MG63 (cell line): ENCODE data around the gene PHF21A. TPM values are rescaled to one million over a fixed set of nuclear protein-coding genes. Genes with fewer than 3 reads are reported as not detected.
"Not testable (repeated sequence)": the region's sequence is repeated elsewhere in the genome, so short reads cannot be mapped to it uniquely, and the experiment has no call there.

Source experiments
- DNase-seq: peaks from one replicate; pipeline ENCODE4 v3.0.0-alpha.2; 2020
- H3K27me3 ChIP-seq: fragments of 250-450 bp; sonication (Bioruptor Pico); 2 replicates; pipeline ENCODE4 v1.5.1; 2020; ENCODE audit warnings: mild to moderate bottlenecking, moderate library complexity
- H3K36me3 ChIP-seq: fragments of 250-450 bp; sonication (Bioruptor Pico); 2 replicates; pipeline ENCODE4 v1.5.1; 2020; ENCODE audit warnings: mild to moderate bottlenecking, moderate library complexity
- H3K4me3 ChIP-seq: fragments of 250-450 bp; sonication (Bioruptor Pico); 2 replicates; pipeline ENCODE4 v1.5.1; 2020; ENCODE audit warnings: mild to moderate bottlenecking, moderate library complexity
- H3K9me3 ChIP-seq: fragments of 250-450 bp; sonication (Bioruptor Pico); 2 replicates; pipeline ENCODE4 v1.5.1; 2020; ENCODE audit warnings: mild to moderate bottlenecking, moderate library complexity
- total RNA-seq: library from RNA; depleted of rRNA; stranded (reverse); fragments of >200 nt; shearing (Covaris generic); gene quantifications from 2 replicates; pipeline ENCODE4 v1.2.3, GENCODE V29; 2014; ENCODE audit warnings: low replicate concordance

Gene PHF21A
- total RNA-seq, 1 experiment from 2014 or later: 2.0 TPM

DNA sequence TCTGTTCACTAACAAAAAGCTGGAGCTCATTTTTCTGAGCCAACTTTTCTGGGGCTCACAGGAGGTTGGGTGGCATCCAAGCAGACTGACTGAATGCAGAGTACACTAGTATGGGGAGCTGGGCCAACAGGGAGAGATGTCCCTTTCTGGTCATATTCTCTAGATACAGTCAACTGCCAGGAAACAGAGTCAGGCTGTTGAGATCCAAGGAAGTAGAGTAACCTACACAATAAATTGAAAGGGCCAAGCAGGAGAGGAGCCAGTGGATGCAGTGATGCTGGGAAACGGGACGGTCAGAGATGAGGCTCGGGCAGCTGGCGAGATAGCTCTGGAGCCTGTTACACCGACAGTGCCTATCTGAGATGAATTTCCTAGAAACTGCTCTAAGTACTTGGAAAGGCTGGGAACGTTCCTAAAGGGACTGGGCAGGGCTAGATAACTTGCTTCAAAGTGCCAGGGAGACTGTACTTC, 127.7 kb downstream of the PHF21A start:
- no peak overlapping the region for H3K4me3 ChIP-seq
- DNase-seq: peak; percentile 43
- H3K36me3 ChIP-seq: no peaks in the 10 kb centered on the region
- no peaks in the 10 kb centered on the region for H3K9me3 ChIP-seq
- no peaks in the 10 kb centered on the region for H3K27me3 ChIP-seq

DNA sequence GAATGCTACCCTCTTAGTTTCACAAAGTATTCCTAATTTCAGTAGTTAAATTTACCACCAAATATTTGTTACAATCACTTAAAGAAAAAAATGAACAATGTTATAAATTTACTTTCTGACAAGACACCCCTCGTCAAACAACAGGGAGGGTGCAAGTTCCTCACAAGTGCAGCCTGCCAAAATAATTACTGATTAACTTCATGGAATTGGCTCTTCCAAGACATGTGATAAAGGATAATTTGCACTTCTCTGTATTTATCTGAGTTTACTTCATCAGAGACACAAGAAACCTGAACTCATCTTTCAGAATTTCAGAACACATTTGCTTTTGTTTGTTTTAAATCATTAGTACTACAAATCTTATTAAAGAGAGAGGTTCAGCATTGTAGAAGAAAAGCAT, 132.3 kb downstream of the PHF21A start:
- no peaks in the 10 kb centered on the region for H3K27me3 ChIP-seq
- H3K36me3 ChIP-seq: no peaks in the 10 kb centered on the region
- no peaks in the 10 kb centered on the region for H3K9me3 ChIP-seq
- H3K4me3 ChIP-seq: no peak overlapping the region
- no peak for DNase-seq

DNA sequence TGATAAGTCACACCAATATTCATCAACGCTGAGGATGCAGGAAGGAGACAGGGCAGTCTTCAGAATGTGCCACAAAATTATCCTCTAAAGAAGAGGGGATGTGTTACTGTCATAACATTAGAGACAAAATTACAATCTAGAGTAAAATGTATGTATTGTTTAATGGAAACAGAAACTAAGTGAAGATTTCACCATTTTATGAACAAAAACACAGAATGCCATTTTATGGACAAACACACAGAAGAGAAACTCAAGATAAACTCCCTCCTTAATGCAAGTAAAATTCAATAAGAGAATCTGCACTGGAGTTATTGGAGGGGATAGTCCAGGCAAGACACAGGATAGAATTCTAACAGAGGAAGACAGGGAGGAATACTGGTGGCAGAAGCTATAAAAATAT, 136.0 kb downstream of the PHF21A start:
- Histone ChIP-seq H3K27me3 (no peaks in the 10 kb centered on the region), H3K4me3 (no peak overlapping the region), H3K36me3 (no peaks in the 10 kb centered on the region), H3K9me3 (no peaks in the 10 kb centered on the region)
- DNase-seq: no peak

DNA sequence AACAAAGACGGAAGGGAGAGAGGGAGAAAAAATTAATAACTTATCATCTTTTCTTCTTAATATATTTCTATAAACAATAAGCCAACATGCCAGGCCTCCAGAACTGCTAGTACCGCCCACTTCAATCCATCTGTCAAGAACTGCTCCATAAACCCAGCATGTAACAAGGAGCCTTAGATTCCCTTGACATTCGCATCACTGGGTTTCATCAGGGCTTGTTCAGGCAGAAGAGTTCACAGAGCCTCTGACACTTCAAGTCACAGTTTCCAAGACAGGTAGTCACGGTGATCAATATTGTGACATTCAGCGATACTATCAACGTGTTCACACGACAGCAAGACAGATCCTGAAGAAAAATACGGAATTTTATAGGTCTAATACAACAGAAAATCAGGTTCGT, 137.1 kb downstream of the PHF21A start:
- no peak for DNase-seq
- Histone ChIP-seq H3K9me3 (no peaks in the 10 kb centered on the region), H3K4me3 (no peak overlapping the region), H3K27me3 (no peaks in the 10 kb centered on the region), H3K36me3 (no peaks in the 10 kb centered on the region; the same call in 1 of the 2 replicates)

DNA sequence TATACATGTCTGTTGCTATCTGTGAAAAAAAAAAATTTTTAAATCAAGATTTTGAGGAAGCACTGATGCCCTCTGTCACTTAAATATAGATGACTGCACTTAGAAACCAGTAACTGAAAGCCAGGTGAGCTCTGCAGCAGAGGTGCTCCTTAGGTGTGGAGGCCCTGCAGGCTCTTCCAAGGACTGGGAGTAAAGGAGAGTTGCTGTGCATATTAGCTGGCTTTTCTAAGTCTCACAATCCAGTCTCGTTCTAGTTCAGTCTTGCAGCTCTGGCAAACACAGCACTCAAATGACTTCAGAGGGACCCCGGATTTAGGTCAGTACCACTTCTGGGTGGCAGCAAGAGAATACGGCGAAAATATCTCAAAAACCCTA, 137.8 kb downstream of the PHF21A start:
- H3K27me3 ChIP-seq: no peaks in the 10 kb centered on the region
- H3K36me3 ChIP-seq: peaks cover under 1% of the 10 kb centered on the region; the same call in 1 of the 2 replicates
- DNase-seq: no peak
- no peak overlapping the region for H3K4me3 ChIP-seq
- H3K9me3 ChIP-seq: no peaks in the 10 kb centered on the region

DNA sequence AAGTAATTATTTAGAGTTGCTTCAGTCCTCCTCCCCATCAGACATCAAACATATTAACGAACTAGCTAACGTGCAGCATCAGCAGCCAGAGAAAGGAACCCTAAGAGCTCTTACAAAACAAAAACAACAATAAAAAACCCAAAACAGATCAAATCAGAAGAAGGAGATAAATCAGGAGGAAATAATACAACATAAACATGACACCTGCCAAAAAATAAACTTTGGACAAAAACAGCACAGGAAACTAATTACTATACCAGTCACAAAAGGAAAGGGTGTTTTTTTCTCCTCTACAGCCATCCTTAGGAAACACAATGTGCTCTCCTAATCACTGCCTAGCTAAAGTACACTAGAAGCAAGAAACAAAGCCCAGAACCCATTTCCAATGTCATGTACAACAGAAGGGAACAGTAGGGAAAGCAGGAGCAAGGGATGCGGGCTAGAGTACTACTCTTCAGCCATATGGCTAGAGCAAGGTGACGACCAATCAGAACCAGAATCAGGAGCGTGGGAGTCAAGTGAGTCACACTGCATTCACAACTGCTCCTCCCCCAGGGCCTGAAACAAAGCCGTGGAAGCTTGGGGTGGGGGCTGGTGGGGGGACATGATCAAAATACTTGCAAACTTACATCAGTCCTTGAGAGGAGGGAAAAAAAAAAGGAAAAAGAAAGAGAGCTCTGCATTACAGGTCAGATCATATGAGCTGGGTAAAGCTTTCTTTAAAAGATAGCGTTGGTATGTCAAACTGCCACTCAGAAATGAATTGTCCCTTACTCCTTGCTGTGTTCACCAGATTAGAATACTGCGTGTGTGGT, 138.4 kb downstream of the PHF21A start:
- no peaks in the 10 kb centered on the region for H3K27me3 ChIP-seq
- no peaks in the 10 kb centered on the region for H3K9me3 ChIP-seq
- DNase-seq: no peak
- H3K4me3 ChIP-seq: no peak overlapping the region
- peaks cover 3% of the 10 kb centered on the region; the same call in 1 of the 2 replicates for H3K36me3 ChIP-seq

DNA sequence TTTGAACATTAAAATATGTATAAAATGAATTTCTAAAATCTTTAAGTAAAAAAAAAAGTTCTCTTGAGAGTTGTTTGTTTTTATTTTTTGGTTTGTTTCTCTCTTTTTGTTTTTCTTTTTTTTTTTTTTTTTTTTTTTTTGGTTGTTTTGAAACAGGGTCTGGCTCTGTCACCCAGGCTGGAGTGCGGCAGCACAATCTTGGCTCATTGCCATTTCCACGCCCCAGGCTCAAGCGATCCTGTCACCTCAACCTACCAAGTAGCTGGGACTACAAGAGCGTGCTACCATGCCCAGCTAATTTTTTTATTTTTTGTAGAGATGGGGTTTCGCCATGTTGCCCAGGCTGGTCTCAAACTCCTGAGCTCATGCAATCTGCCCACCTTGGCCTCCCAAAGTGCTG, 139.4 kb downstream of the PHF21A start:
- not testable (repeated sequence) for H3K36me3 ChIP-seq, H3K27me3 ChIP-seq, DNase-seq, H3K4me3 ChIP-seq, H3K9me3 ChIP-seq

DNA sequence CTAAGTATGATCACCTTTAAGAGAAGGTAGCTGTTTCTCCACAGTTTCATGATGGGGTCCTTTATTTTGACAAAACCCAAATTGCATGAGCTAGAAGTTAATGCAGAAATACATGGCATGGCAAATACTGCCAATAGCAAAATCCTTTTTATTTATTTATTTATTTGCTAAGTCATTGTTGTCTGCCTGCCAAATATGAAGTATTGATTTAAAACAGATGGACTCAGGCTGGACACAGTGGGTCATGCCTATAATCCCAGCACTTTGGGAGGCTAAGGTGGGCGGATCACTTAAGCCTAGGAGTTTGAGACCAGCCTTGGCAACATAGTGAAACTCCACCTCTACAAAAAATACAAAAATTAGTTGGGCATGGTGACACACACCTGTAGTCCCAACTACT, 146.4 kb downstream of the PHF21A start:
- Histone ChIP-seq H3K9me3 (no peaks in the 10 kb centered on the region), H3K4me3 (no peak overlapping the region), H3K36me3 (peaks cover 8% of the 10 kb centered on the region), H3K27me3 (no peaks in the 10 kb centered on the region)
- peak; percentile 24 for DNase-seq

DNA sequence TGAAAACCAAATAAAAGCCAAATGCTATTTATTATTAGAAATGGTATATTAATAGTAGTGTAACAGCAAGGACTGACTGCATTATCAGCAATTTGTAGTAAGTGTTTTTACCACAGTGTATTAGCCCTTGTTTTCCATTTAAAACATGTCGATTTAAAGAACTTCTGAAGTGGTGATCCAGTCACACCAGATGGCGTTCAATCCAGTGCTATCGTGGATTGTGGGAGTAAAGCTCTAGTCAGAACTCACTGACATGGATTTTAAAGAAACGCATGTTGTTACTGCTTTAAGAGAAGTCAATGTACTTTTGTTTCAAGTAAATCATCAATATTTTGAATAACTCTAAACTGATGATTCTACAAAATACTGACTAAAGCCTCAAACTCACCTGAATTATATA, 147.7 kb downstream of the PHF21A start:
- Histone ChIP-seq H3K4me3 (no peak overlapping the region), H3K27me3 (no peaks in the 10 kb centered on the region), H3K9me3 (no peaks in the 10 kb centered on the region), H3K36me3 (peaks cover 8% of the 10 kb centered on the region)
- no peak for DNase-seq

DNA sequence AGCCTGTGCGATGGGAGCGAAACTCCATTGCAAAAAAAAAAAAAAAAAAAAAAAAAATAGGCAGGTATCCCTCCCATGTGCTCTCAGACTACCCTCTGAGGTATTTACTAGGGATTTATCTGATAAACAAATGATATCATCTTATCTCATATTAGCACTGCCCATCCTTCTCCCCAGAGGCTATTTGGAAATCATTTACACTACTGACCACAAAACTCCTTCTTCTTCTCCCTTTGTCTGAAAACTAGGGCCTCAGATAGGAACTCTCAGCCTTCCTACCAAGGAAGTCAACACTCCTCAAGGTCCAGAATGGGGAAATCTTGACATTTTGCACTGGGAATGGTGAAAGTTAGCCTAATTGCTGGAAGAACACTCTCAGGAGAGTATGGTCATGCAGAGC, 152.4 kb downstream of the PHF21A start:
- Histone ChIP-seq H3K9me3 (no peaks in the 10 kb centered on the region), H3K36me3 (peaks cover 14% of the 10 kb centered on the region), H3K4me3 (no peak overlapping the region), H3K27me3 (no peaks in the 10 kb centered on the region)
- DNase-seq: no peak

DNA sequence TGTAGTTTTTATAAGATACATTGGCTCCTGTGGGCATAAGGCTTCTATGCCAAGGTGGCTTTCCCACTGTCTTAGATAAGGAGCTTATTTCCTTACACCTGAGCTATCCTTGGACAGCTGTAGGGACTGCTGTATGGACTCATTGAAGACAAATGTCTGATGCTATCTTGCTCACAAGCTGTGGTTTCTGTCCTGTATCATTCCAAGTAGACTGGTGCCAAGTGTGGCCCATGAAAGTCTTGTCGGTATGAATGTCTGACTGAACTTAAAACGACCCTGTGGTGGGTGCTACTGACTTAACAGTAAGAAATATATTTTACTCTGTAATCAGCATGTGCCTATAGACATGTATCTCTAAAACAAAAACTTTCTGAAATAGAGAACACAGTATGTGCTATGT, 153.7 kb downstream of the PHF21A start:
- Histone ChIP-seq H3K9me3 (no peaks in the 10 kb centered on the region), H3K4me3 (no peak overlapping the region), H3K27me3 (no peaks in the 10 kb centered on the region), H3K36me3 (peaks cover 14% of the 10 kb centered on the region)
- DNase-seq: no peak

DNA sequence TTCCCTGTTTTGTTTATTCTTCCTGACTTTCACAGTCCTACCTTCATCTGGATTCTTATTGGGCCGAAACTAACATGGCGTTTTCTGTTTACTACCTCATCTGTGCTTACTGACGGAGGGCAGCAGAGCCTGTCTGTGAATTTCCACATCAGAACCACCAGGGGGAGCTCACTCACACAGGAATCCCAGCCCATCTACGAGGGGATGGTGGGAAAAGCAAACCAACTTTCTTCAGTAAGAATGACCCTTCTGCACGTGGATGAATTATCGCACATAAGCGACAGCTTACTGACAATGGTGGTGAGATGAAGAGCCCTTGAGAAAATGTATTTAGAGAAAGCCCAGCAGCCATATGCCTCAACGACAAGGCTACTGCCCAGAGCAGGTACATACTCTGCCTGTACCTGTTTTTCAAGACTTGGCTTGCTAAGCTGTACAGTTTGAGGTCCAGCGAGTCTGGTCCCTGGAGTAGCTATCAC, 156.3 kb downstream of the PHF21A start:
- no peak overlapping the region for H3K4me3 ChIP-seq
- no peaks in the 10 kb centered on the region for H3K9me3 ChIP-seq
- H3K36me3 ChIP-seq: peaks cover 11% of the 10 kb centered on the region
- no peaks in the 10 kb centered on the region for H3K27me3 ChIP-seq
- peak; percentile 42 for DNase-seq

DNA sequence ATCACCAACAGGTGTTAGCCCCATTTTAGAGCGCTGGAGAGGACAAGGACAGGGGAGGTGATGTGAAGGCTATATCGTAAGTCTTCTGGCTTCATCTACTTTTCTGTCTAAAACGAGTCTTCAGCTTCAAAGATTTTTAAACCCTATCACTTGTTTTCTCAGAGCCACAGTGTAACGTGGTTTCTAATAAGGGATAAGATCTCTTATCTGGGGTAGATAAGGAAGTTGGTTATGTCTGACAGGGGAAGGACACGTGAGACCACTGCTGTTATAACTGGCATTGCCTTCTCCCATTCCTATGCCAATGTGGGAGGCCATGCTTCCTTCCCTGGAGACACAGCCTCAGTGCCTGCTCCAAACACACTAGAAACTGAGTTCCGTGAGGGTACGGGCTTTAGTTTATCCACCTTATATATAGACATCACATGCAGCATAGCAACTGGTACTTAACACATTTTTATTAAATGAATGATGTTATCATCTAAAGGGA, 159.5 kb downstream of the PHF21A start:
- Histone ChIP-seq H3K4me3 (no peak overlapping the region), H3K36me3 (peaks cover 11% of the 10 kb centered on the region), H3K9me3 (no peaks in the 10 kb centered on the region), H3K27me3 (no peaks in the 10 kb centered on the region)
- no peak for DNase-seq

DNA sequence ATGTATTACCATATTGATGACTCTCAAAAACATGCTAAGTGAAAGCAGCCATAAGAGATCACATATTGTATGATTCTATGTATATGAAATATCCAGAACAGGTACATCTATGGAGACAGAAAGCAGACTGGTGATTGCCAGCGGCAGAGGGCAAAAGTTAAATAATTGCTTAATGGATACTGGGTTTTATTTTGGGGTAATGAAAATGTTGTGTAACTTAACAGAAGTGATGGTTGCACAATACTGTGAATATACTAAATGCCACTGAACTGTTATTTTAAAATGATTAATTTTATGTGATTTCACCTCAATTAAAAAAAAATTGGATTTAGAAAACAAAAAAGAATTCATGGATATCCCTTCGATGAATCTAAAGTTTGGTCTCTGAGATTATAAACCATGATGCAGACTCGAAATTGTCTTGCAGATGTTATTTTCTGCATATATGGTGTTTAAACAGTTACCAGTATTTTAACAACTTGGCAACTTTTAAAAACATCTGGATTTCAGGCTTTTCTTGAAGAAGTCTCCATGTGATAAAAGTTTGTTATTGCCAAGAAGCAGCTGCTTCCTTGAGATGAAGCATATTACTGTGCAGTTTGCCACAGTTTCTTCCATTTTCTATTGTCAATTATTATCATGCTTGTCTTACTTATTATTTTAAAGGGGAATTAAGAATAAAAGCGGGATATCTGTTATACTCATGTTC, 160.7 kb downstream of the PHF21A start:
- Histone ChIP-seq H3K36me3 (peaks cover 11% of the 10 kb centered on the region), H3K27me3 (no peaks in the 10 kb centered on the region), H3K9me3 (no peaks in the 10 kb centered on the region), H3K4me3 (no peak overlapping the region)
- DNase-seq: no peak

DNA sequence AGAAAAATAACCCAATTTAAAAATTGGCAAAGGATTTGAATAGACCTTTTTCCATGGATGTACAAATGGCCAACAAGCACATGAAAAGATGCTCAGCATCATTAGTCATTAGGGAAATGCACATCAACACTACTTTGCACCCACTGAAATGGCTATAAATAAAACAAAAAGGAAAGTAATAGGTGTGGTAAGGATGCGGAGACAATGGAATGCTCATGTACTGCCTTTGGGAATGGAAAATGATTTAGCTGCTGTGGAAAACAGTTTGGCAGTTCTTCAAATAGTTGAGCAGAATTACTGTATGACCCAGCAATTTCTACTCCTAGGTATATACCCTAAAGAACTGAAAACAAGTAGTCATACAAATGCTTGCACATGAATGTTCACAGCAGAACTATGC, 161.4 kb downstream of the PHF21A start:
- peaks cover 7% of the 10 kb centered on the region for H3K36me3 ChIP-seq
- H3K4me3 ChIP-seq: no peak overlapping the region
- H3K27me3 ChIP-seq: no peaks in the 10 kb centered on the region
- no peaks in the 10 kb centered on the region for H3K9me3 ChIP-seq
- DNase-seq: no peak

DNA sequence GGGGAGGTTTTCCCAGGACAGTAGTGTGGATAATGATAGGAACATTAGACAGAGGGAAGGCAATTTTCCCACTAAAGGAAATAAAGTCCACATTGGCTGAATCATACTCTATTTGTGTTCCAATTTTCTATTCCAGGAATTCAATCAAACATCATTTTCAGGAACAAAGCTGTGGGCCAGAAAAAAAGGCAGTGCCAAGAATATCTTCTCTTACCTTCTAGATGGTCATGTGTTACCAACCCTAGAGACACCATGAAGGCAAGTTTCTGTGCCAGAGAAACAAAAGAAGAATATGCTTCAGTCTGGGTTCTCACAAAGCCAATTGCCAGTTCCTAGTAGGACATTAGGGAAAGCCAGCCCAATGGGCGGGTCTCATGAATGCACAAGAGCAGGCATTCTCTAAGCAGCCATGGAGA, 171.3 kb downstream of the PHF21A start:
- no peak for DNase-seq
- Histone ChIP-seq H3K9me3 (no peaks in the 10 kb centered on the region), H3K36me3 (peaks cover 25% of the 10 kb centered on the region), H3K27me3 (no peaks in the 10 kb centered on the region), H3K4me3 (no peak overlapping the region)

DNA sequence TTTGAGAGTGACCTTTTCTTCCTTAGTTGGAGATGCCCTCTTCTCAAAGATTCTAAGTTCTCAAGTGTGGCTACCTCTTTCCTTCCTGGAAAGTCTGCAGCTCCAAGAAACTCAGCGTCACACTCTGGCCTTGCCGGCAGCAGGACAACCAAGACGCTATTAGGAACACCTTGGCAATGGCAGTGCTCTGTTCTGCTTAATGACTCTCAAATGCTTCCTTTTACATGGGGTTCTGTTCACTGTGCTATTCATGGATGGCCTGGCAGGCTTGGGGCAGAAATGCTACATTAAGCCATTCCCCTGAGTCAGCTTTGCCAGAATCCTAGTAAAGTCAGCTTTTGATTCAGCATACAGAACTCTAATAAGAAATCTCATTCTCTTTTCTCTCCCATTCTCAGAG, 172.9 kb downstream of the PHF21A start:
- Histone ChIP-seq H3K36me3 (peaks cover 22% of the 10 kb centered on the region), H3K9me3 (no peaks in the 10 kb centered on the region), H3K4me3 (no peak overlapping the region), H3K27me3 (no peaks in the 10 kb centered on the region)
- no peak for DNase-seq
